Globus pallidus (tissue), 1 donor: Measurements from ENCODE around the gene GUCD1.

Experiments
- DNase-seq: peaks from one replicate; pipeline ENCODE4 v3.0.0-alpha.2; 2015; ENCODE audit warnings: low spot score

The GUCD1 gene

GRCh38 chr22:24590596-24591173 is 35.7 kb upstream of the GUCD1 start:
- no peak for DNase-seq

GRCh38 chr22:24589518-24590030 is 34.6 kb upstream of the GUCD1 start:
- no peak for DNase-seq

GRCh38 chr22:24588757-24589481 is 34.0 kb upstream of the GUCD1 start:
- DNase-seq: no peak

- peak; percentile 94 for DNase-seq
Measured at GRCh38 chr22:24588381-24588756, 33.4 kb upstream of the GUCD1 start.

GRCh38 chr22:24587948-24588347 is 33.0 kb upstream of the GUCD1 start:
- DNase-seq: no peak

- DNase-seq: no peak
Measured at GRCh38 chr22:24587251-24587650, 32.3 kb upstream of the GUCD1 start.

GRCh38 chr22:24585927-24586546 is 31.1 kb upstream of the GUCD1 start:
- DNase-seq: no peak

- DNase-seq: no peak
Measured at GRCh38 chr22:24585461-24585860, 30.5 kb upstream of the GUCD1 start.

- DNase-seq: no peak
Measured at GRCh38 chr22:24584871-24585411, 30.0 kb upstream of the GUCD1 start.

GRCh38 chr22:24584166-24584790 is 29.3 kb upstream of the GUCD1 start:
- no peak for DNase-seq

GRCh38 chr22:24583221-24584165 is 28.6 kb upstream of the GUCD1 start:
- no peak for DNase-seq

- DNase-seq: no peak
Measured at GRCh38 chr22:24582056-24582814, 27.3 kb upstream of the GUCD1 start.

GRCh38 chr22:24580276-24580675 is 25.3 kb upstream of the GUCD1 start:
- DNase-seq: no peak

GRCh38 chr22:24579258-24579601 is 24.3 kb upstream of the GUCD1 start:
- DNase-seq: no peak

- DNase-seq: no peak
Measured at GRCh38 chr22:24578355-24579257, 23.7 kb upstream of the GUCD1 start.

GRCh38 chr22:24576778-24577177 is 21.8 kb upstream of the GUCD1 start:
- DNase-seq: no peak

GRCh38 chr22:24571266-24571665 is 16.3 kb upstream of the GUCD1 start:
- no peak for DNase-seq

GRCh38 chr22:24567668-24568067 is 12.7 kb upstream of the GUCD1 start:
- DNase-seq: no peak

GRCh38 chr22:24566899-24567511 is 12.1 kb upstream of the GUCD1 start:
- no peak for DNase-seq
